GM12892 (cell line): ENCODE measurements around the gene CPEB4.

ENCODE experiments used
- POLR2A ChIP-seq: IDR thresholded peaks from 2 replicates; pipeline ENCODE4 v1.6.1; 2011; ENCODE audit warnings: low read depth, low read length, control low read depth
- POLR2AphosphoS5 ChIP-seq: IDR thresholded peaks from 2 replicates; pipeline ENCODE4 v1.6.1; 2011; ENCODE audit warnings: low read depth, low read length, control low read depth
- TAF1 ChIP-seq: IDR thresholded peaks from 2 replicates; pipeline ENCODE4 v1.6.1; 2011; ENCODE audit warnings: low read depth, mild to moderate bottlenecking, control low read depth, low read length, borderline replicate concordance

DNA sequence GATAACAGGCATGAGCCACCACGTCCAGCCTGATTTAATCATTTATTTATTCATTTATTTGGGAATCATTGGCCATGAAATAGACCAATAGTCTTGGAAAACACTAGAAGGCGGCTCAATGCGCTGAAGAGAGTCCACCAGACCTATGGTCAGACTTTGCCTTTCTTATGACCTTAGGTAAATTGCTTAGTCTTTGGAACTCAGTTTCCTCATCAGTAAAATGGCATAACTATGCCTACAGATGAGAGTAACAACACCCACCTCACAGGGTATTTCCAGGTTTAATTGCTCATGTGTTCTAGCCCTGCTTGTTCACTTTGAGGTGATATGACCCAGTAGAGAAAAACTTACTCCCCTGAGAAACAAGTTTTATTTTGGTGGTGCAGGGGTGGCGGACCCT is 38.2 kb upstream of the CPEB4 start:
- no peak for TF ChIP-seq POLR2A
- no peak for TF ChIP-seq POLR2AphosphoS5
- no peak for TF ChIP-seq TAF1
